ENCODE measurements around the gene NAV2. TPM values are rescaled to one million over a fixed set of nuclear protein-coding genes. Genes with fewer than 3 reads are reported as not detected.

NAV2 gene
- total RNA-seq, 1 experiment from 2014 or later = 22.7 TPM

GRCh38 chr11:20047006-20047768 is 334.6 kb downstream of the NAV2 start:
- TF ChIP-seq CTCF (IDR thresholded peaks at IDR 0.05) = no peak
- no peak for TF ChIP-seq POLR2AphosphoS5 (IDR thresholded peaks at IDR 0.05; ENCODE audit: low read depth, low read length)
- TF ChIP-seq REST (IDR thresholded peaks at IDR 0.05; ENCODE audit: insufficient read depth in 1 of 2, low read depth in 2 of 2, low read length in 1 of 2) = no peak
- no peak for TF ChIP-seq TCF7L2 (IDR thresholded peaks at IDR 0.05; ENCODE audit: low read depth, low read length)
- no peak for TF ChIP-seq SIN3A (IDR thresholded peaks at IDR 0.05; ENCODE audit: borderline replicate concordance, insufficient read depth, low read depth, low read length)
- POLR2A ChIA-PET = no interaction called here
- Histone ChIP-seq H3K9me3 (ENCODE audit: control insufficient read depth, insufficient read depth, low read depth, low read length) (no peaks in the 10 kb centered on the region), H3K4me3 (ENCODE audit: low read depth in 2 of 2, low read length in 2 of 2) (no peak overlapping the region), H3K4me1 (ENCODE audit: control insufficient read depth, insufficient read depth, low read length) (peaks cover under 1% of the 10 kb centered on the region; the same call in 1 of the 2 replicates), H3K27me3 (ENCODE audit: control insufficient read depth, insufficient read depth, low read length) (no peaks in the 10 kb centered on the region), H3K36me3 (ENCODE audit: control insufficient read depth, insufficient read depth, low read length) (no peaks in the 10 kb centered on the region), H3K27ac (ENCODE audit: low read length) (no peak overlapping the region)
- intact Hi-C loops (cut with micrococcal nuclease; ENCODE audit: unreplicated experiment) = no loop called here
- no TSS peak for BruUV-seq (replicated peaks)
- DNase-seq (ENCODE audit: low read depth, low spot score) (no peak), ATAC-seq (no peak)
- in situ Hi-C loops (cut with HindIII; ENCODE audit: low pct_unique_long_range_greater_than_20kb, low sequenced_read_pairs) = no loop called here
- CTCF ChIA-PET = no interaction called here

GRCh38 chr11:20047769-20048154 is 335.1 kb downstream of the NAV2 start:
- no TSS peak for BruUV-seq (replicated peaks)
- in situ Hi-C loops (cut with HindIII; ENCODE audit: low pct_unique_long_range_greater_than_20kb, low sequenced_read_pairs) = no loop called here
- ChIA-PET CTCF (no interaction called here), POLR2A (no interaction called here)
- Histone ChIP-seq H3K27ac (ENCODE audit: low read length) (no peak overlapping the region), H3K27me3 (ENCODE audit: control insufficient read depth, insufficient read depth, low read length) (no peaks in the 10 kb centered on the region), H3K4me3 (ENCODE audit: low read depth in 2 of 2, low read length in 2 of 2) (no peak overlapping the region), H3K36me3 (ENCODE audit: control insufficient read depth, insufficient read depth, low read length) (no peaks in the 10 kb centered on the region), H3K4me1 (ENCODE audit: control insufficient read depth, insufficient read depth, low read length) (no peaks in the 10 kb centered on the region), H3K9me3 (ENCODE audit: control insufficient read depth, insufficient read depth, low read depth, low read length) (no peaks in the 10 kb centered on the region)
- TF ChIP-seq TCF7L2 (IDR thresholded peaks at IDR 0.05; ENCODE audit: low read depth, low read length) (no peak), REST (IDR thresholded peaks at IDR 0.05; ENCODE audit: insufficient read depth in 1 of 2, low read depth in 2 of 2, low read length in 1 of 2) (no peak), POLR2AphosphoS5 (IDR thresholded peaks at IDR 0.05; ENCODE audit: low read depth, low read length) (no peak), SIN3A (IDR thresholded peaks at IDR 0.05; ENCODE audit: borderline replicate concordance, insufficient read depth, low read depth, low read length) (no peak), CTCF (IDR thresholded peaks at IDR 0.05) (no peak)
- ATAC-seq (no peak), DNase-seq (ENCODE audit: low read depth, low spot score) (no peak)
- intact Hi-C loops (cut with micrococcal nuclease; ENCODE audit: unreplicated experiment) = no loop called here
